Ishikawa (cell line): Measurements from ENCODE around the gene STPG3.

Source experiments
- CEBPB ChIP-seq: IDR thresholded peaks from 2 replicates; pipeline ENCODE4 v1.6.1; 2012
- CREB1 ChIP-seq: IDR thresholded peaks from 2 replicates; pipeline ENCODE4 v1.6.1; 2012; ENCODE audit warnings: low read depth
- EGR1 ChIP-seq: IDR thresholded peaks from 2 replicates; pipeline ENCODE4 v1.6.1; 2012
- EP300 ChIP-seq: IDR thresholded peaks from 2 replicates; pipeline ENCODE4 v1.6.1; 2012; ENCODE audit warnings: borderline replicate concordance
- FOXM1 ChIP-seq: IDR thresholded peaks from 2 replicates; pipeline ENCODE4 v1.6.1; 2012; ENCODE audit warnings: low read depth, borderline replicate concordance
- MAX ChIP-seq: IDR thresholded peaks from 2 replicates; pipeline ENCODE4 v1.6.1; 2012
- NFIC ChIP-seq: IDR thresholded peaks from 2 replicates; pipeline ENCODE4 v1.6.1; 2012
- RAD21 ChIP-seq: IDR thresholded peaks from 2 replicates; pipeline ENCODE4 v1.6.1; 2012; ENCODE audit warnings: low read depth
- REST ChIP-seq: IDR thresholded peaks from 2 replicates; pipeline ENCODE4 v1.6.1; 2012; ENCODE audit warnings: low read depth, mild to moderate bottlenecking
- TAF1 ChIP-seq: IDR thresholded peaks from 2 replicates; pipeline ENCODE4 v1.6.1; 2012; ENCODE audit warnings: low read depth, mild to moderate bottlenecking
- TCF12 ChIP-seq: IDR thresholded peaks from 2 replicates; pipeline ENCODE4 v1.6.1; 2012; ENCODE audit warnings: low read depth
- TEAD4 ChIP-seq: IDR thresholded peaks from 2 replicates; pipeline ENCODE4 v1.6.1; 2012
- USF1 ChIP-seq: IDR thresholded peaks from 2 replicates; pipeline ENCODE4 v1.6.1; 2012
- YY1 ChIP-seq: IDR thresholded peaks from 2 replicates; pipeline ENCODE4 v1.6.1; 2012; ENCODE audit warnings: low read depth
- ZBTB7A ChIP-seq: IDR thresholded peaks from 2 replicates; pipeline ENCODE4 v1.6.1; 2012; ENCODE audit warnings: low read depth

The STPG3 gene

GRCh38 chr9:137240841-137241489 lies 10.1 kb upstream of the STPG3 start, which contains the start of gene TUBB4B:
Gene TUBB4B, plus strand, starts transcription at chr9:137241287. Its CDS starts 74 bp downstream, at chr9:137241361.
- TF ChIP-seq REST (no peak), YY1 (peak; percentile 95), TAF1 (peak; percentile 98), MAX (peak; percentile 40; the same call in 1 of the 2 replicates), TCF12 (peak; percentile 43; the same call in 1 of the 2 replicates), RAD21 (no peak), TEAD4 (peak; percentile 73), CEBPB (no peak), EGR1 (peak; percentile 80), FOXM1 (peak; percentile 93), CREB1 (no peak; the same call in 1 of the 2 replicates), USF1 (peak; percentile 45), NFIC (0 out of 2 replicates have a peak, but pooled peaks have one; percentile 23), ZBTB7A (no peak), EP300 (peak; percentile 60; the same call in 1 of the 2 replicates)

- TF ChIP-seq CEBPB: no peak
- TF ChIP-seq EP300: no peak
- no peak for TF ChIP-seq FOXM1
- TF ChIP-seq RAD21: no peak
- TF ChIP-seq EGR1: no peak
- no peak for TF ChIP-seq CREB1
- TF ChIP-seq USF1: no peak
- no peak for TF ChIP-seq YY1
- no peak for TF ChIP-seq TAF1
- TF ChIP-seq TCF12: no peak
- no peak for TF ChIP-seq TEAD4
Observed at GRCh38 chr9:137241490-137242268, 9.4 kb upstream of the STPG3 start.

- TF ChIP-seq TAF1 (no peak), EGR1 (no peak), RAD21 (no peak), FOXM1 (no peak), REST (no peak), TCF12 (no peak), TEAD4 (no peak), CEBPB (no peak), USF1 (no peak), ZBTB7A (no peak), NFIC (no peak), YY1 (no peak), MAX (no peak), CREB1 (no peak), EP300 (no peak)
Observed at GRCh38 chr9:137242269-137243203, 8.6 kb upstream of the STPG3 start.
